GM23338 (cell line): ENCODE data around the gene ANKH. TPM values are rescaled to one million over a fixed set of nuclear protein-coding genes. Genes with fewer than 3 reads are reported as not detected.

Experiments
- ATAC-seq: fragments of 200-7000 bp; cut with Tn5 transposase; 3 replicates; pipeline ENCODE4 v1.9.1; 2020
- DNase-seq: peaks from one replicate; pipeline ENCODE4 v3.0.0-alpha.2; 2015; ENCODE audit warnings: low spot score
- H2AFZ ChIP-seq: fragments of 200-600 bp; sonication (generic); 2 replicates; pipeline ENCODE4 v1.8.0; 2016; ENCODE audit warnings: antibody characterized with exemption, mild to moderate bottlenecking, moderate library complexity
- H3F3A ChIP-seq: fragments of 200-600 bp; sonication (generic); replicated peaks from 2 replicates; pipeline ENCODE4 v1.8.0; 2017; ENCODE audit warnings: antibody characterized with exemption, mixed run types, low read depth
- H3K27ac ChIP-seq: fragments of 200-600 bp; sonication (generic); 2 replicates; pipeline ENCODE4 v1.6.1; 2016; ENCODE audit warnings: low read depth
- H3K27me3 ChIP-seq: fragments of 200-600 bp; sonication (generic); 2 replicates; pipeline ENCODE4 v1.8.0; 2016; ENCODE audit warnings: mild to moderate bottlenecking, mixed run types, moderate library complexity; ENCODE audit not compliant: insufficient read depth
- H3K36me3 ChIP-seq: fragments of 200-600 bp; sonication (generic); 2 replicates; pipeline ENCODE4 v1.8.0; 2016; ENCODE audit warnings: mild to moderate bottlenecking; ENCODE audit not compliant: insufficient read depth
- H3K4me1 ChIP-seq: fragments of 200-600 bp; sonication (generic); 2 replicates; pipeline ENCODE4 v1.8.0; 2016; ENCODE audit warnings: mild to moderate bottlenecking, moderate library complexity; ENCODE audit not compliant: insufficient read depth
- H3K4me2 ChIP-seq: fragments of 200-600 bp; sonication (generic); 2 replicates; pipeline ENCODE4 v1.7.1; 2017; ENCODE audit warnings: mixed run types
- H3K4me3 ChIP-seq: fragments of 200-600 bp; sonication (generic); 2 replicates; pipeline ENCODE4 v1.6.1; 2016; ENCODE audit warnings: mixed run types
- H3K79me2 ChIP-seq: fragments of 200-600 bp; sonication (generic); replicated peaks from 2 replicates; pipeline ENCODE4 v1.8.0; 2017; ENCODE audit warnings: mild to moderate bottlenecking; ENCODE audit not compliant: insufficient read depth
- H3K9me2 ChIP-seq: fragments of 200-600 bp; sonication (generic); 2 replicates; pipeline ENCODE4 v1.8.0; 2017; ENCODE audit not compliant: insufficient read depth
- H4K20me1 ChIP-seq: fragments of 200-600 bp; sonication (generic); replicated peaks from 2 replicates; pipeline ENCODE4 v1.8.0; 2017; ENCODE audit warnings: mild to moderate bottlenecking; ENCODE audit not compliant: insufficient read depth
- H3K27ac Mint-ChIP-seq: 2 replicates; pipeline ENCODE4 v1.8.0; 2020; ENCODE audit warnings: inconsistent platforms, mild to moderate bottlenecking, moderate library complexity, mixed read lengths
- H3K27me3 Mint-ChIP-seq: 3 replicates; pipeline ENCODE4 v1.8.0; 2022; ENCODE audit warnings: low read depth, mild to moderate bottlenecking, moderate library complexity, mixed read lengths, inconsistent platforms; ENCODE audit not compliant: insufficient read depth, poor library complexity
- H3K36me3 Mint-ChIP-seq: 3 replicates; pipeline ENCODE4 v1.8.0; 2021; ENCODE audit warnings: low read depth, mild to moderate bottlenecking, inconsistent platforms, moderate library complexity, mixed read lengths
- H3K4me1 Mint-ChIP-seq: 3 replicates; pipeline ENCODE4 v1.8.0; 2020; ENCODE audit warnings: mild to moderate bottlenecking, inconsistent platforms, mixed read lengths
- H3K4me3 Mint-ChIP-seq: 3 replicates; pipeline ENCODE4 v1.8.0; 2021; ENCODE audit warnings: moderate library complexity, mild to moderate bottlenecking, inconsistent platforms, mixed read lengths
- H3K9me3 Mint-ChIP-seq: 3 replicates; pipeline ENCODE4 v1.8.0; 2020; ENCODE audit warnings: moderate library complexity, mild to moderate bottlenecking, inconsistent platforms, mixed read lengths
- CREB1 ChIP-seq: fragments of 250-450 bp; sonication (Bioruptor Pico); IDR thresholded peaks from 2 replicates; pipeline ENCODE4 v1.5.0; 2020; ENCODE audit warnings: low read depth, mild to moderate bottlenecking, moderate library complexity
- CTCF ChIP-seq, 2 experiments: fragments of 200-600 bp in 1 of 2; sonication (generic) in 1 of 2; conservative IDR thresholded peaks; 2 replicates each; pipeline versions ENCODE4 v1.5.1 to v1.6.1; 2016 to 2017; ENCODE audit warnings: antibody characterized with exemption in 2 of 2, low read depth in 2 of 2, mild to moderate bottlenecking in 2 of 2, moderate library complexity in 1 of 2
- ETS1 ChIP-seq: IDR thresholded peaks from 2 replicates; pipeline ENCODE4 v1.6.1; 2016; ENCODE audit warnings: antibody characterized with exemption
- EZH2phosphoT487 ChIP-seq: fragments of 200-600 bp; sonication (generic); IDR thresholded peaks from one replicate; pipeline ENCODE4 v1.8.1; 2018; ENCODE audit warnings: antibody characterized with exemption; ENCODE audit not compliant: unreplicated experiment
- JUNB ChIP-seq: IDR thresholded peaks from one replicate; pipeline ENCODE4 v1.6.1; 2016; ENCODE audit warnings: antibody characterized with exemption; ENCODE audit not compliant: unreplicated experiment
- STAT1 ChIP-seq: IDR thresholded peaks from one replicate; pipeline ENCODE4 v1.6.1; 2016; ENCODE audit warnings: antibody characterized with exemption; ENCODE audit not compliant: unreplicated experiment
- ZNF331 ChIP-seq: fragments of 250-450 bp; sonication (Bioruptor Pico); IDR thresholded peaks from 2 replicates; pipeline ENCODE4 v1.5.0; 2020; ENCODE audit warnings: low read depth, mild to moderate bottlenecking, moderate library complexity
- polyA plus RNA-seq: library from polyadenylated mRNA; unstranded; fragments of >200 nt; fragmentation: Nextera tagmentation; extraction: Ambion mirVana; gene quantifications from 2 replicates; pipeline ENCODE4 v1.2.1, GENCODE V29; 2016
- total RNA-seq: library from RNA; depleted of rRNA; stranded (reverse); fragments of >200 nt; shearing (Covaris generic); gene quantifications from 2 replicates; pipeline ENCODE4 v1.2.3, GENCODE V29; 2014
- TF ChIP-seq, protein P1 (sequence below): IDR thresholded peaks from one replicate; pipeline ENCODE4 v1.6.1; 2018; ENCODE audit warnings: antibody characterized with exemption; ENCODE audit not compliant: unreplicated experiment
- TF ChIP-seq, protein P2 (sequence below): fragments of 250-450 bp; sonication (Bioruptor Pico); IDR thresholded peaks from 2 replicates; pipeline ENCODE4 v1.5.0; 2020; ENCODE audit warnings: mild to moderate bottlenecking, moderate library complexity

ANKH gene
- total and polyA plus RNA-seq, 2 experiments from 2014 or later = 5.0 to 6.1 TPM

GRCh38 chr5:14766584-14766983, 105.0 kb downstream of the ANKH start (continued):
- TF ChIP-seq CREB1 (CRISPR knock-in tag) = no peak

GRCh38 chr5:14765587-14765986, 106.0 kb downstream of the ANKH start:
- no peak overlapping the region for H3K4me3 ChIP-seq
- no peak overlapping the region for H2AFZ ChIP-seq
- no peaks in the 10 kb centered on the region for H3K9me3 Mint-ChIP-seq
- no peaks in the 10 kb centered on the region for H4K20me1 ChIP-seq
- no peaks in the 10 kb centered on the region for H3K27me3 Mint-ChIP-seq
- no peak overlapping the region for H3K27ac ChIP-seq
- no peaks in the 10 kb centered on the region for H3K79me2 ChIP-seq
- H3K36me3 ChIP-seq = no peaks in the 10 kb centered on the region
- H3K36me3 Mint-ChIP-seq = no peaks in the 10 kb centered on the region
- H3K9me2 ChIP-seq = no peaks in the 10 kb centered on the region
- H3K27ac Mint-ChIP-seq = no peak overlapping the region
- TF ChIP-seq ZNF331 (no peak), JUNB (no peak), CREB1 (CRISPR knock-in tag) (no peak), CTCF (conservative IDR thresholded peaks at IDR 0.05; ENCODE audit: low read depth in 2 of 2) (no peak), EZH2phosphoT487 (no peak), STAT1 (no peak), ETS1 (no peak)
- TF ChIP-seq, protein P1, sequence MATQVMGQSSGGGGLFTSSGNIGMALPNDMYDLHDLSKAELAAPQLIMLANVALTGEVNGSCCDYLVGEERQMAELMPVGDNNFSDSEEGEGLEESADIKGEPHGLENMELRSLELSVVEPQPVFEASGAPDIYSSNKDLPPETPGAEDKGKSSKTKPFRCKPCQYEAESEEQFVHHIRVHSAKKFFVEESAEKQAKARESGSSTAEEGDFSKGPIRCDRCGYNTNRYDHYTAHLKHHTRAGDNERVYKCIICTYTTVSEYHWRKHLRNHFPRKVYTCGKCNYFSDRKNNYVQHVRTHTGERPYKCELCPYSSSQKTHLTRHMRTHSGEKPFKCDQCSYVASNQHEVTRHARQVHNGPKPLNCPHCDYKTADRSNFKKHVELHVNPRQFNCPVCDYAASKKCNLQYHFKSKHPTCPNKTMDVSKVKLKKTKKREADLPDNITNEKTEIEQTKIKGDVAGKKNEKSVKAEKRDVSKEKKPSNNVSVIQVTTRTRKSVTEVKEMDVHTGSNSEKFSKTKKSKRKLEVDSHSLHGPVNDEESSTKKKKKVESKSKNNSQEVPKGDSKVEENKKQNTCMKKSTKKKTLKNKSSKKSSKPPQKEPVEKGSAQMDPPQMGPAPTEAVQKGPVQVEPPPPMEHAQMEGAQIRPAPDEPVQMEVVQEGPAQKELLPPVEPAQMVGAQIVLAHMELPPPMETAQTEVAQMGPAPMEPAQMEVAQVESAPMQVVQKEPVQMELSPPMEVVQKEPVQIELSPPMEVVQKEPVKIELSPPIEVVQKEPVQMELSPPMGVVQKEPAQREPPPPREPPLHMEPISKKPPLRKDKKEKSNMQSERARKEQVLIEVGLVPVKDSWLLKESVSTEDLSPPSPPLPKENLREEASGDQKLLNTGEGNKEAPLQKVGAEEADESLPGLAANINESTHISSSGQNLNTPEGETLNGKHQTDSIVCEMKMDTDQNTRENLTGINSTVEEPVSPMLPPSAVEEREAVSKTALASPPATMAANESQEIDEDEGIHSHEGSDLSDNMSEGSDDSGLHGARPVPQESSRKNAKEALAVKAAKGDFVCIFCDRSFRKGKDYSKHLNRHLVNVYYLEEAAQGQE = no peak
- TF ChIP-seq, protein P2, sequence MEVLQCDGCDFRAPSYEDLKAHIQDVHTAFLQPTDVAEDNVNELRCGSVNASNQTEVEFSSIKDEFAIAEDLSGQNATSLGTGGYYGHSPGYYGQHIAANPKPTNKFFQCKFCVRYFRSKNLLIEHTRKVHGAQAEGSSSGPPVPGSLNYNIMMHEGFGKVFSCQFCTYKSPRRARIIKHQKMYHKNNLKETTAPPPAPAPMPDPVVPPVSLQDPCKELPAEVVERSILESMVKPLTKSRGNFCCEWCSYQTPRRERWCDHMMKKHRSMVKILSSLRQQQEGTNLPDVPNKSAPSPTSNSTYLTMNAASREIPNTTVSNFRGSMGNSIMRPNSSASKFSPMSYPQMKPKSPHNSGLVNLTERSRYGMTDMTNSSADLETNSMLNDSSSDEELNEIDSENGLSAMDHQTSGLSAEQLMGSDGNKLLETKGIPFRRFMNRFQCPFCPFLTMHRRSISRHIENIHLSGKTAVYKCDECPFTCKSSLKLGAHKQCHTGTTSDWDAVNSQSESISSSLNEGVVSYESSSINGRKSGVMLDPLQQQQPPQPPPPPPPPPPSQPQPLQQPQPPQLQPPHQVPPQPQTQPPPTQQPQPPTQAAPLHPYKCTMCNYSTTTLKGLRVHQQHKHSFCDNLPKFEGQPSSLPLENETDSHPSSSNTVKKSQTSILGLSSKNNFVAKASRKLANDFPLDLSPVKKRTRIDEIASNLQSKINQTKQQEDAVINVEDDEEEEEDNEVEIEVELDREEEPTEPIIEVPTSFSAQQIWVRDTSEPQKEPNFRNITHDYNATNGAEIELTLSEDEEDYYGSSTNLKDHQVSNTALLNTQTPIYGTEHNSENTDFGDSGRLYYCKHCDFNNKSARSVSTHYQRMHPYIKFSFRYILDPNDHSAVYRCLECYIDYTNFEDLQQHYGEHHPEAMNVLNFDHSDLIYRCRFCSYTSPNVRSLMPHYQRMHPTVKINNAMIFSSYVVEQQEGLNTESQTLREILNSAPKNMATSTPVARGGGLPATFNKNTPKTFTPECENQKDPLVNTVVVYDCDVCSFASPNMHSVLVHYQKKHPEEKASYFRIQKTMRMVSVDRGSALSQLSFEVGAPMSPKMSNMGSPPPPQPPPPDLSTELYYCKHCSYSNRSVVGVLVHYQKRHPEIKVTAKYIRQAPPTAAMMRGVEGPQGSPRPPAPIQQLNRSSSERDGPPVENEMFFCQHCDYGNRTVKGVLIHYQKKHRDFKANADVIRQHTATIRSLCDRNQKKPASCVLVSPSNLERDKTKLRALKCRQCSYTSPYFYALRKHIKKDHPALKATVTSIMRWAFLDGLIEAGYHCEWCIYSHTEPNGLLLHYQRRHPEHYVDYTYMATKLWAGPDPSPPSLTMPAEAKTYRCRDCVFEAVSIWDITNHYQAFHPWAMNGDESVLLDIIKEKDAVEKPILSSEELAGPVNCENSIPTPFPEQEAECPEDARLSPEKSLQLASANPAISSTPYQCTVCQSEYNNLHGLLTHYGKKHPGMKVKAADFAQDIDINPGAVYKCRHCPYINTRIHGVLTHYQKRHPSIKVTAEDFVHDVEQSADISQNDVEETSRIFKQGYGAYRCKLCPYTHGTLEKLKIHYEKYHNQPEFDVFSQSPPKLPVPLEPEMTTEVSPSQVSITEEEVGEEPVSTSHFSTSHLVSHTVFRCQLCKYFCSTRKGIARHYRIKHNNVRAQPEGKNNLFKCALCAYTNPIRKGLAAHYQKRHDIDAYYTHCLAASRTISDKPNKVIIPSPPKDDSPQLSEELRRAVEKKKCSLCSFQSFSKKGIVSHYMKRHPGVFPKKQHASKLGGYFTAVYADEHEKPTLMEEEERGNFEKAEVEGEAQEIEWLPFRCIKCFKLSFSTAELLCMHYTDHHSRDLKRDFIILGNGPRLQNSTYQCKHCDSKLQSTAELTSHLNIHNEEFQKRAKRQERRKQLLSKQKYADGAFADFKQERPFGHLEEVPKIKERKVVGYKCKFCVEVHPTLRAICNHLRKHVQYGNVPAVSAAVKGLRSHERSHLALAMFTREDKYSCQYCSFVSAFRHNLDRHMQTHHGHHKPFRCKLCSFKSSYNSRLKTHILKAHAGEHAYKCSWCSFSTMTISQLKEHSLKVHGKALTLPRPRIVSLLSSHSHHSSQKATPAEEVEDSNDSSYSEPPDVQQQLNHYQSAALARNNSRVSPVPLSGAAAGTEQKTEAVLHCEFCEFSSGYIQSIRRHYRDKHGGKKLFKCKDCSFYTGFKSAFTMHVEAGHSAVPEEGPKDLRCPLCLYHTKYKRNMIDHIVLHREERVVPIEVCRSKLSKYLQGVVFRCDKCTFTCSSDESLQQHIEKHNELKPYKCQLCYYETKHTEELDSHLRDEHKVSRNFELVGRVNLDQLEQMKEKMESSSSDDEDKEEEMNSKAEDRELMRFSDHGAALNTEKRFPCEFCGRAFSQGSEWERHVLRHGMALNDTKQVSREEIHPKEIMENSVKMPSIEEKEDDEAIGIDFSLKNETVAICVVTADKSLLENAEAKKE (CRISPR knock-in tag) = no peak
- H3F3A ChIP-seq = no peaks in the 10 kb centered on the region
- no peaks in the 10 kb centered on the region for H3K27me3 ChIP-seq
- DNase-seq (no peak), ATAC-seq (no peak)
- no peaks in the 10 kb centered on the region for H3K4me1 Mint-ChIP-seq
- no peaks in the 10 kb centered on the region for H3K4me1 ChIP-seq
- H3K4me2 ChIP-seq = no peak overlapping the region
- no peak overlapping the region for H3K4me3 Mint-ChIP-seq
